H1 (cell line): ENCODE measurements around the gene PDLIM4. TPM values are rescaled to one million over a fixed set of nuclear protein-coding genes. Genes with fewer than 3 reads are reported as not detected.

Experiments
- CTCF ChIA-PET: fragments of 300-600 bp; sonication (Branson Sonifier 250); formaldehyde crosslinking; loops from one replicate; lab custom pipeline; 2021; ENCODE audit not compliant: partially characterized antibody; lab: Charles Lee
- POLR2A ChIA-PET: fragments of 300-600 bp; sonication (Branson Sonifier 250); formaldehyde crosslinking; loops from one replicate; lab custom pipeline; 2021; ENCODE audit warnings: inconsistent platforms; ENCODE audit not compliant: partially characterized antibody; lab: Charles Lee
- DNase-seq, 2 experiments: peaks; one replicate each; pipeline versions ENCODE4 v3.0.0 to v3.0.0-alpha.2; 2010 to 2022; ENCODE audit warnings: low spot score in 2 of 2, low read depth in 1 of 2, mixed read lengths in 1 of 2
- FAIRE-seq: peaks from 2 replicates; lab custom pipeline; 2011; peaks lifted over from hg19 to GRCh38; lab: Jason Lieb, UNC
- H2AFZ ChIP-seq: 2 replicates; pipeline ENCODE4 v1.8.1; 2012; ENCODE audit warnings: low read length, inconsistent platforms
- H2AK5ac ChIP-seq: 2 replicates; pipeline ENCODE4 v1.6.1; 2013; ENCODE audit warnings: low read depth, low read length
- H2BK120ac ChIP-seq: replicated peaks from 2 replicates; pipeline ENCODE3; 2013; ENCODE audit warnings: low read depth, low read length, inconsistent platforms
- H2BK12ac ChIP-seq: 2 replicates; pipeline ENCODE4 v1.6.1; 2013; ENCODE audit warnings: low read depth, low read length
- H2BK15ac ChIP-seq: 2 replicates; pipeline ENCODE4 v1.6.1; 2013; ENCODE audit warnings: low read length
- H2BK20ac ChIP-seq: 2 replicates; pipeline ENCODE4 v1.6.1; 2013; ENCODE audit warnings: low read length
- H2BK5ac ChIP-seq: 2 replicates; pipeline ENCODE4 v1.6.1; 2013; ENCODE audit warnings: low read depth, low read length
- H3K14ac ChIP-seq: 2 replicates; pipeline ENCODE4 v1.6.1; 2013; ENCODE audit warnings: inconsistent platforms; ENCODE audit not compliant: insufficient read length
- H3K18ac ChIP-seq: 2 replicates; pipeline ENCODE4 v1.6.1; 2013; ENCODE audit warnings: low read length; ENCODE audit errors: extremely low read depth
- H3K23ac ChIP-seq: 2 replicates; pipeline ENCODE4 v1.6.1; 2013; ENCODE audit warnings: inconsistent platforms; ENCODE audit not compliant: insufficient read length
- H3K23me2 ChIP-seq: 2 replicates; pipeline ENCODE4 v1.6.1; 2013; ENCODE audit warnings: low read depth, low read length
- H3K27ac ChIP-seq: 2 replicates; pipeline ENCODE4 v1.6.1; 2011; ENCODE audit warnings: low read depth, low read length, inconsistent platforms
- H3K27me3 ChIP-seq, 4 experiments: replicated peaks in 1 of 4; 1 replicate in 1 of 4; 2 replicates in 3 of 4; pipeline versions ENCODE4 v1.6.1 to v1.8.1; 2011 to 2013; ENCODE audit warnings: low read length in 3 of 4, mild to moderate bottlenecking in 3 of 4, inconsistent platforms in 2 of 4, mixed read lengths in 2 of 4, moderate library complexity in 1 of 4; ENCODE audit not compliant: control insufficient read depth in 3 of 4, insufficient read depth in 3 of 4; ENCODE audit errors: extremely low read depth in 1 of 4
- H3K36me3 ChIP-seq, 4 experiments: 2 replicates each; pipeline versions ENCODE4 v1.6.1 to v1.8.1; 2011 to 2013; ENCODE audit warnings: mild to moderate bottlenecking in 4 of 4, low read length in 3 of 4, moderate library complexity in 2 of 4, control low read depth in 1 of 4, inconsistent platforms in 1 of 4; ENCODE audit not compliant: insufficient read depth in 4 of 4, control insufficient read depth in 2 of 4
- H3K4ac ChIP-seq: replicated peaks from 2 replicates; pipeline ENCODE3; 2013; ENCODE audit warnings: low read length, low read depth, mixed read lengths, inconsistent platforms; ENCODE audit not compliant: insufficient read length
- H3K4me1 ChIP-seq, 4 experiments: replicated peaks in 1 of 4; 1 replicate in 1 of 4; 2 replicates in 3 of 4; pipeline versions ENCODE4 v1.6.1 to v1.8.1; 2011 to 2013; ENCODE audit warnings: low read length in 3 of 4, inconsistent platforms in 2 of 4, mixed read lengths in 1 of 4; ENCODE audit not compliant: insufficient read depth in 4 of 4, control insufficient read depth in 3 of 4
- H3K4me2 ChIP-seq, 2 experiments: 2 replicates each; pipeline versions ENCODE4 v1.6.1 to v1.8.1; 2011 to 2013; ENCODE audit warnings: low read depth in 2 of 2, low read length in 2 of 2, control low read depth in 1 of 2, inconsistent platforms in 1 of 2, mild to moderate bottlenecking in 1 of 2; ENCODE audit not compliant: insufficient read depth in 1 of 2
- H3K4me3 ChIP-seq, 4 experiments: fragments of 200-600, 300-600 bp in 1 of 4; sonication (generic), shearing (Covaris generic), sonication (Bioruptor Twin) in 1 of 4; 2 replicates each; pipeline versions ENCODE4 v1.5.1 to v1.8.1; 2011 to 2016; ENCODE audit warnings: low read length in 4 of 4, low read depth in 3 of 4, control low read depth in 2 of 4, inconsistent platforms in 2 of 4, mild to moderate bottlenecking in 2 of 4, mixed read lengths in 1 of 4, moderate library complexity in 1 of 4; ENCODE audit not compliant: insufficient read depth in 2 of 4; ENCODE audit errors: extremely low read depth in 1 of 4
- H3K56ac ChIP-seq: replicated peaks from 2 replicates; pipeline ENCODE3; 2013; ENCODE audit warnings: low read depth, mild to moderate bottlenecking, mixed read lengths, low read length, inconsistent platforms; ENCODE audit not compliant: insufficient read length
- H3K79me1 ChIP-seq: 2 replicates; pipeline ENCODE4 v1.6.1; 2013; ENCODE audit warnings: low read depth, low read length, control low read depth
- H3K79me2 ChIP-seq, 2 experiments: 2 replicates each; pipeline versions ENCODE4 v1.6.1 to v1.8.1; 2012 to 2013; ENCODE audit warnings: low read length in 2 of 2, mild to moderate bottlenecking in 2 of 2, inconsistent platforms in 1 of 2; ENCODE audit not compliant: insufficient read depth in 2 of 2, control insufficient read depth in 1 of 2
- H3K9ac ChIP-seq, 4 experiments: replicated peaks in 1 of 4; 1 replicate in 1 of 4; 2 replicates in 3 of 4; pipeline versions ENCODE4 v1.6.1 to v1.8.1; 2011 to 2013; ENCODE audit warnings: low read depth in 3 of 4, low read length in 3 of 4, control low read depth in 2 of 4, mild to moderate bottlenecking in 2 of 4, moderate library complexity in 2 of 4, inconsistent platforms in 1 of 4; ENCODE audit errors: extremely low read depth in 1 of 4
- H3K9me3 ChIP-seq, 2 experiments: 2 replicates each; pipeline versions ENCODE4 v1.6.1 to v1.8.1; 2012 to 2013; ENCODE audit warnings: mild to moderate bottlenecking in 2 of 2, moderate library complexity in 2 of 2, control low read depth in 1 of 2, inconsistent platforms in 1 of 2, low read depth in 1 of 2, low read length in 1 of 2, mixed read lengths in 1 of 2; ENCODE audit not compliant: insufficient read depth in 2 of 2
- H4K20me1 ChIP-seq, 2 experiments: replicated peaks in 1 of 2; 2 replicates each; pipeline versions ENCODE3 to v1.8.1; 2011 to 2013; ENCODE audit warnings: inconsistent platforms in 2 of 2, low read length in 2 of 2, mild to moderate bottlenecking in 1 of 2; ENCODE audit not compliant: insufficient read depth in 2 of 2, control insufficient read depth in 1 of 2
- H4K5ac ChIP-seq: 2 replicates; pipeline ENCODE4 v1.6.1; 2013; ENCODE audit warnings: low read length, low read depth, mixed read lengths, inconsistent platforms; ENCODE audit not compliant: insufficient read length
- H4K8ac ChIP-seq: 2 replicates; pipeline ENCODE4 v1.8.0; 2013; ENCODE audit warnings: mild to moderate bottlenecking, moderate library complexity, low read length, inconsistent platforms; ENCODE audit not compliant: insufficient read depth; ENCODE audit errors: extremely low read depth
- H4K91ac ChIP-seq: replicated peaks from 2 replicates; pipeline ENCODE3; 2013; ENCODE audit warnings: low read length, mixed read lengths, inconsistent platforms; ENCODE audit not compliant: insufficient read length
- BACH1 ChIP-seq: IDR thresholded peaks from 2 replicates; pipeline ENCODE4 v1.6.1; 2012; ENCODE audit warnings: low read length, improper control_type of control experiment
- CBX8 ChIP-seq: fragments of 300-800, 300-1000 bp; sonication (generic); IDR thresholded peaks from 2 replicates; pipeline ENCODE4 v1.7.1; 2016; ENCODE audit warnings: low read depth, low read length, borderline replicate concordance
- POLR2A ChIP-seq, 2 experiments: IDR thresholded peaks; 1 replicate in 1 of 2; 2 replicates in 1 of 2; pipeline ENCODE4 v1.6.1; 2011; ENCODE audit warnings: low read depth in 2 of 2, low read length in 2 of 2, mild to moderate bottlenecking in 2 of 2; ENCODE audit errors: control extremely low read depth in 1 of 2
- RBBP5 ChIP-seq: IDR thresholded peaks from 2 replicates; pipeline ENCODE4 v1.7.1; 2012; ENCODE audit warnings: low read depth, mild to moderate bottlenecking, inconsistent platforms, low read length, moderate library complexity, borderline replicate concordance
- SAP30 ChIP-seq: fragments of 300-600 bp; sonication (generic); IDR thresholded peaks from 2 replicates; pipeline ENCODE4 v1.7.1; 2012; ENCODE audit warnings: low read length, moderate library complexity, mild to moderate bottlenecking, inconsistent platforms; ENCODE audit not compliant: insufficient read depth, insufficient replicate concordance
- SP1 ChIP-seq: IDR thresholded peaks from 2 replicates; pipeline ENCODE4 v1.6.1; 2011; ENCODE audit warnings: low read depth, low read length
- SP4 ChIP-seq: IDR thresholded peaks from 2 replicates; pipeline ENCODE4 v1.6.1; 2012; ENCODE audit warnings: low read length, inconsistent platforms
- SUZ12 ChIP-seq: fragments of 200-600 bp; sonication (generic); IDR thresholded peaks from 2 replicates; pipeline ENCODE4 v1.6.1; 2012; ENCODE audit warnings: mild to moderate bottlenecking, inconsistent platforms, low read length, moderate library complexity, mixed read lengths
- TAF1 ChIP-seq: IDR thresholded peaks from 2 replicates; pipeline ENCODE4 v1.6.1; 2011; ENCODE audit warnings: mild to moderate bottlenecking, low read depth, low read length
- WGBS, 2 experiments: shearing (Covaris generic) in 1 of 2; methylation state at CpG; one replicate each; pipeline versions ENCODE4 v1.1.6 to v1.1.7; 2013 to 2015; ENCODE audit warnings: low lambda C conversion rate in 2 of 2, mixed read lengths in 2 of 2, inconsistent platforms in 1 of 2, low coverage in 1 of 2, missing lambda C conversion rate in 1 of 2; ENCODE audit not compliant: insufficient replicate concordance in 2 of 2, insufficient coverage in 1 of 2, insufficient read length in 1 of 2; ENCODE audit errors: extremely low coverage in 1 of 2, missing lambda C conversion rate in 1 of 2; 5-methylcytosine and 5-hydroxymethylcytosine counted together
- polyA plus RNA-seq, 7 experiments: library from polyadenylated mRNA; depleted of rRNA in 3 of 7; stranded (reverse) in 5 of 7; unstranded in 2 of 7; fragments of >200 nt in 5 of 7; fragments of 200-250 nt in 2 of 7; gene quantifications; 1 replicate in 5 of 7; 2 replicates in 1 of 7; 4 replicates in 1 of 7; pipeline versions ENCODE4 v1.2.1 to v1.2.3, GENCODE V29; 2011 to 2013; ENCODE audit warnings: missing spikeins in 2 of 7, mixed read lengths in 2 of 7
- total RNA-seq: library from RNA; stranded (reverse); fragmentation: NEBNext Ultra II Directional; extraction: Animal tissue kit (Norgen Biotek cat#: 25700); gene quantifications from 2 replicates; pipeline ENCODE4 v1.2.1, GENCODE V29; 2021
- TF ChIP-seq, protein P1 (sequence below): IDR thresholded peaks from 2 replicates; pipeline ENCODE4 v1.6.1; 2012; ENCODE audit warnings: inconsistent platforms
- TF ChIP-seq, protein P2 (sequence below): IDR thresholded peaks from 2 replicates; pipeline ENCODE4 v1.6.1; 2012; ENCODE audit warnings: inconsistent platforms
- TF ChIP-seq, protein P3 (sequence below): IDR thresholded peaks from 2 replicates; pipeline ENCODE4 v1.6.1; 2012; ENCODE audit warnings: low read length, inconsistent platforms

Gene PDLIM4
- total and polyA plus RNA-seq, 2 of the 8 experiments (the other 6 are each of a cell fraction or from before 2014, with no cell fraction given) = 10.7 to 29.1 TPM

DNA sequence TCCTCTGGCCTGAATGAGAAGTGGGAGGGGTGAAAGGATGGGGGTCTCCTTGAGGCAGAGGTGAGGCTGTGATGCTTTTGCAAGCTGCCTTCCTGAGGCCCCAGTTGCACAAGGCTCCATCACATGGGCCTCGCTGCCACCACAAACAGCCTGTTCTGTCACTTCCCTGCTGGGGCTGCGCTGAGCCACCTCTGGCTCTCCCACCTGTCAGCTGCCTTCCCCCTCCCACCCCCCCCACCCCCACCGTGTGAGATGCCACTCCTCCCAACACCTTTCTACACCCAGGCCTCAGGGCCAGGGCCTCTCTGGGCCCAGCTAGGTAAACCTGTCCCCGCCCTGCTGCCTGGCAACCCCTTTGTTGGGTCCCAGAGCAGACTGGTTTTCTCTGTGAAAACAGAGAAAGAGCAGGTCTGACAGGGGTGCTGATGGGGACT, 4.5 kb upstream of the PDLIM4 start:
- Histone ChIP-seq H3K23ac (no peak overlapping the region), H2AFZ (no peak overlapping the region), H3K56ac (no peak overlapping the region), H4K20me1 (no peaks in the 10 kb centered on the region), H3K4me1 (peaks cover 4 to 6% (median 5%) of the 10 kb centered on the region in 4 experiments), H3K14ac (no peak overlapping the region), H4K5ac (no peak overlapping the region), H3K4ac (no peak overlapping the region), H2BK120ac (no peak overlapping the region), H4K8ac (no peak overlapping the region), H3K9ac (no peak overlapping the region), H3K27ac (no peak overlapping the region), H2BK20ac (no peak overlapping the region), H3K79me2 (no peaks in the 10 kb centered on the region), H3K4me3 (no peak overlapping the region), H3K79me1 (no peaks in the 10 kb centered on the region), H4K91ac (no peak overlapping the region), H2BK12ac (no peak overlapping the region), H3K9me3 (no peaks in the 10 kb centered on the region), H2BK5ac (no peak overlapping the region), H3K27me3 (peaks cover 0 to 8% (median 6%) of the 10 kb centered on the region in 4 experiments; a peak in 3 of 7 replicates), H3K23me2 (peaks cover 10% of the 10 kb centered on the region; the same call in 1 of the 2 replicates), H3K4me2 (no peak overlapping the region), H2BK15ac (no peak overlapping the region), H3K18ac (no peak overlapping the region), H2AK5ac (no peak overlapping the region), H3K36me3 (no peaks in the 10 kb centered on the region)
- WGBS, 2 experiments = 100% methylated on average over 2 of the region's 4 CpGs; no CpG with 5 or more reads in 1 of the 2 experiments
- ChIA-PET POLR2A (no interaction called here), CTCF (interaction anchor here (1.5 to 9.3 kb wide), 4 partner anchors 10 to 19 kb away, joined by 4 to 96 read pairs (median 6); no protein-coding TSS in a partner anchor)
- FAIRE-seq (no peak), DNase-seq (no peak)
- TF ChIP-seq, protein P1, sequence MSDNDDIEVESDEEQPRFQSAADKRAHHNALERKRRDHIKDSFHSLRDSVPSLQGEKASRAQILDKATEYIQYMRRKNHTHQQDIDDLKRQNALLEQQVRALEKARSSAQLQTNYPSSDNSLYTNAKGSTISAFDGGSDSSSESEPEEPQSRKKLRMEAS = no peak
- no peak for TF ChIP-seq SUZ12
- no peak for TF ChIP-seq BACH1
- no peak for TF ChIP-seq CBX8
- no peak for TF ChIP-seq POLR2A (IDR thresholded peaks at IDR 0.05; ENCODE audit: control extremely low read depth in 1 of 2, low read depth in 2 of 2, low read length in 2 of 2)
- no peak for TF ChIP-seq SAP30
- TF ChIP-seq, protein P2, sequence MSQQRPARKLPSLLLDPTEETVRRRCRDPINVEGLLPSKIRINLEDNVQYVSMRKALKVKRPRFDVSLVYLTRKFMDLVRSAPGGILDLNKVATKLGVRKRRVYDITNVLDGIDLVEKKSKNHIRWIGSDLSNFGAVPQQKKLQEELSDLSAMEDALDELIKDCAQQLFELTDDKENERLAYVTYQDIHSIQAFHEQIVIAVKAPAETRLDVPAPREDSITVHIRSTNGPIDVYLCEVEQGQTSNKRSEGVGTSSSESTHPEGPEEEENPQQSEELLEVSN = no peak
- no peak for TF ChIP-seq TAF1
- TF ChIP-seq, protein P3, sequence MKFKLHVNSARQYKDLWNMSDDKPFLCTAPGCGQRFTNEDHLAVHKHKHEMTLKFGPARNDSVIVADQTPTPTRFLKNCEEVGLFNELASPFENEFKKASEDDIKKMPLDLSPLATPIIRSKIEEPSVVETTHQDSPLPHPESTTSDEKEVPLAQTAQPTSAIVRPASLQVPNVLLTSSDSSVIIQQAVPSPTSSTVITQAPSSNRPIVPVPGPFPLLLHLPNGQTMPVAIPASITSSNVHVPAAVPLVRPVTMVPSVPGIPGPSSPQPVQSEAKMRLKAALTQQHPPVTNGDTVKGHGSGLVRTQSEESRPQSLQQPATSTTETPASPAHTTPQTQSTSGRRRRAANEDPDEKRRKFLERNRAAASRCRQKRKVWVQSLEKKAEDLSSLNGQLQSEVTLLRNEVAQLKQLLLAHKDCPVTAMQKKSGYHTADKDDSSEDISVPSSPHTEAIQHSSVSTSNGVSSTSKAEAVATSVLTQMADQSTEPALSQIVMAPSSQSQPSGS = no peak
- TF ChIP-seq RBBP5 = no peak
- TF ChIP-seq SP4 = no peak
- no peak for TF ChIP-seq SP1
